Stimulated activated CD4-positive, alpha-beta T cell treated with anti-CD3 and anti-CD28 coated beads, Interleukin-12 subunit alpha, Interleukin-12 subunit beta, amount 100 ng/mL, for 48 hours (primary cell): ENCODE measurements around the gene MAPK11.
A peak's percentile ranks its signal among the peaks of the same experiment; 100 is the strongest.
"Not testable (repeated sequence)": the region's sequence is repeated elsewhere in the genome, so short reads cannot be mapped to it uniquely, and the experiment has no call there.

Experiments used
- DNase-seq, 3 donors: peaks; one replicate each; pipeline ENCODE4 v3.0.0-alpha.2; 2020; ENCODE audit warnings: low read depth in 2 of 3, low spot score in 1 of 3

Gene MAPK11

DNA sequence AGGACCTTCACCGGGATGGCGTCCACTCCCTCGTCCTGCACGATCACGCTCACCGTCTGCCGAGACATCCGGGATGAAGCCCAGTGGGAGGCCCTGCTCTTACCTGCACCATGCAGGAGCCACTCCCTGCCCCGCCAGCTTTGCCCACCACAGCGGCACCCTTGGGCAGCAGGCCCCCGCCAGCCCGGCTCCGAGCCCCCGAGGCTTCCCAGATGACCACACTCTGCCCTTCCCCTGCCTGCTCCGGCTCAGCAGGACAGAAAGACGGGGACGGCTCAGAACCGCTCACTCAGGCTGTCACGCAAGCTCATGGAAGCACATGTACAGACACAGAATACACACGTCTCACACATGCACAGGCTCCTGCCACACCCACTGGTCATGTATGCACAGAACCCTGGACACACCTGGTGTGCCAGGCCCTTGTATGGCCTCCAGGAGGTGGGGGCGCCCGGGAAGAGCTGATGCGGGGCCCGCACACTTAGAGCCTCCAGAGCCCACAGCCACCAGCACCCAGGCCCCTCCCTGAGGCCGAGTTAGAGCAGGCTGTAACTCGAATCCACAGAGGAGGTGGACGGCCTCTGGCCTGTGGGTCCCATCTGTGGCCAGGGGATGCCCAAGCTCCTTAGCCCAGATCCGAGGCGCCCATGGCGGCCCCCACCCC lies 8.9 kb upstream of the MAPK11 start:
- DNase-seq, result no peak

- DNase-seq, result no peak
Measured at GRCh38 chr22:50278461-50278860, 8.3 kb upstream of the MAPK11 start.

DNA sequence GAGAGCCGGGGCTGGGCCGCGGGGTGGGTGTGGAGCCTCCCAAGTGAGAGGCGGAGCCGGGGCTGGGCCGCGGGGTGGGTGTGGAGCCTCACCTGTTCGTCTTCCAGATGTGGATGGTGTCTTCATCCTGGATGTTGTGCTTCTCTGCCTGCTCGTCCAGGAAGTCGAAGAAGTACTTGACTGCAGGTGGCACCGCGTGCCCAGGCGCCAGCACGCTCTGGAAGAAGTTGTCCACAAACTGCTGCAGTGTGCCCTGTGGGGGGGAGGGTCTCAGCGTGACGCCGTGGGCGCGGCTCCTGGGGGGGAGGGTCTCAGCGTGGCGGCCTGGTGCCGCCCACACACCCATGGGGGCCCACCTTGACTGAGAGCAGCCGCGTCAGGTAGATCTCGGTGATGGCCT lies 7.6 kb upstream of the MAPK11 start:
- no peak for DNase-seq

- peak in 1 of 3 donors; percentile 35 for DNase-seq
Measured at GRCh38 chr22:50276143-50276542, 6.0 kb upstream of the MAPK11 start.

- no peak for DNase-seq
Measured at GRCh38 chr22:50275181-50276055, 5.2 kb upstream of the MAPK11 start.

GRCh38 chr22:50274771-50275170 lies 4.6 kb upstream of the MAPK11 start:
- DNase-seq, result no peak

- DNase-seq, result peak in 1 of 3 donors; percentile 24
Measured at GRCh38 chr22:50274311-50274710, 4.1 kb upstream of the MAPK11 start.

GRCh38 chr22:50273781-50274180 lies 3.6 kb upstream of the MAPK11 start:
- not testable (repeated sequence) for DNase-seq

DNA sequence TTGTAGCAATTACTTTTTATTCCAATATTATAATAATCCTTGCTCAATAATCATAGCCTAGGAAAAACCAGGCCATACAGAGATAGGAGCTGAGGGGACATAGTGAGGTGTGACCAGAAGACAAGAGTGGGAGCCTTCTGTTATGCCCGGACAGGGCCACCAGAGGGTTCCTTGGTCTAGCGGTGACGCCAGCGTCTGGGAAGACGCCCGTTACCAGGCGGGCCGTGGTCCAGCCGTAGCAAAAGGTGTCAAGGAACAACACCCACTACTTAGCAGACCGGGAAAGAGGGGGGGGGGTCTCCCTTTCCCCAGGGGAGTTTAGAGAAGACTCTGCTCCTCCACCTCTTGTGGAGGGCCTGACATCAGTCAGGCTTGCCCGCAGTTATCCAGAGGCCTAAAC lies 3.2 kb upstream of the MAPK11 start:
- not testable (repeated sequence) for DNase-seq

DNA sequence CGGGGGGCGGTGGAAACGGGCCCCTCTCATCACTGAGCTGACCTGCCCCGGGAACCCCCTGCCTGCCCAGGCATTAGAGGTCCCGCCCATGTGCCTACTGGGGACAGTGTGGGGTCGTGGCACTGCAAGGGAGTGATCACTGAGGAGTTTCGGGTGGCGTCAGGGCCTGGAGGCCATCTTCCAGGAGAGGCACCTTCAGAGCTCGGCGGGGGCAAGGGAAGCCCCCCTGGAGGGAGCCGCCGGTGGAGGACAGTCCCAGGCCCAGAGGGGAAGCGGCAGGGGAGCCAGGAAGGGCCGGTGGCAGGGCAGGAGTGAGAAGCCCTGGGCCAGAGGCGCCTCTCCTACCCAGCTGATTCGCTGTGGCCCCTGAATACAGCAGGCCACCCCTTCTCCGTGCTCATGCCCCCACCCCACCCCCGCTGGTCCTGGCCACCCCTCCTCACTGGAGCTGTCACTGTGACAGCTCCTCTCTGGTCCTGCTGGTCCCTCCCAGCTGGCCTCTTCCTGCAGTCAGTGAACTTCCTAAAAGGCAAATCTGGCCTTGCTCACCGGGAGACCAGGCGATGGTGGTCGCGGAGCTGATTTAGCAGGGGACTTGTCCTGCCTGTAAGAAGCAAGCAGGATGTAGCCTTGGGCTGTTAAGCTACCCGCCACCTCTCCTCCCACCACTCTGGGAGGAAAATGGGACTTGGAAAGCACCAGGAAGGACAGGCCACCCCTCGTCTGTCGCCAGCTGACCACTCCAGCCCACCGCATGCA lies 2.0 kb upstream of the MAPK11 start:
- DNase-seq, result no peak

DNA sequence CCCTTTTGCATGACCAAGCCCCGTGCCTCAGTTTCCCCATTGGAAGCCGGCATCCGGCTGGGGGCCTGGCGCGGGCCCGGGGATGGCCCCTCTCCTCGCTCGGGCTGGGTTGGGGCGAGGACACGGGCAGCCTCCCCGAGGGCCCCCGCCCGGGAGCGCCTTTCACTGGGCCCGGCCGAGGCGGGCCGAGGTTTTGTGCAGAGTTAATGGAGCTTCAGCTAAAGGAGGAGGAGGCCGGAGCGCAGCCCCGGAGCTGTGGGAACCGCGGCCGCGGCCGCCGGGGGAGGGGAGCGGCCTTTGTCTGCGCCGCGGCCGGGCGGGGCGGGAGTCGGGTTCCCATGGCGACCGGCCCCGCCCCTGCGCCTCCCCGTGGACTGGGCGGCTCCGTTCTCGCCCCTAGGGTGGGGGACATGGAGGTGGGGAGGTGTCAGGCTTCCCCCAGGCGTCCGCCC lies 1.4 kb upstream of the MAPK11 start:
- DNase-seq, result peak in 1 of 3 donors; percentile 56

DNA sequence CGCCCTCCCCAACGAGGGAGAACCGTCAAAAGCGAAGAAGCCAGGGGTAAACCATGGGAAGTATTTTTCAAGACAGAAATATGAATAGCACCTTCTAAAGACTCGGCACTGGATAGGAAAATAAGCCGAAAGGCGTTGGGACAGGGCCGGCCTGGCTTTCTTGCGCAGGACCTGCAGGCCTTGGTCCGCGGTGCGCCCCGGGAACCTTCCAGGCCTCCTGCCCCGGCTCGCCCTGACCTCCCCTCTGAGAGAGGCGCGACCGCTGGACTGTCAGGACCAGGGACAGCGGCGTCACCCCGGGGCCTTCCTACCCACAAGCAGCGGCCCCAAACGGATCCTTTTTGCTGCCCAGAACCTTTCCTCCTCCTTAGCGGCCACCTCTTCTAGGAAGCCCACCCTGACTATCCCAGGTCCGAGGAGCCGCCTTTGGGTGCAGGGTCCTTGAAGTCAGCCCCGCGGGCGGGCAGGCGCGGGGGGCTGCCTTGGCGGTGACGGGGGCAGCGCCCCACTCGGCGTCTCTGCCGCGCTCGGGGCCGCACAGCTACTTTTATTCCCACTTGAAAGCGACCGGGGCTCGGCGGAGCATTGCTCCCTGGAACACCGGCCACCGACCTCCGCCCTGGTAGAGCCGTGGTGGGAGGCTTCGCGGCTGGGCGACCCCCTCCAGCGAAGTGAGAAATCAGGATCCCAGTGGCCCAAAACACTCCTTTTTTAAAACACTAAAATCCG lies 650 bp upstream of the MAPK11 start:
- peak in 2 of 3 donors; percentile 52 to 61 for DNase-seq

- no peak for DNase-seq
Measured at GRCh38 chr22:50269573-50269969, 609 bp downstream of the MAPK11 start.

- DNase-seq, result no peak
Measured at GRCh38 chr22:50268655-50269113, 1.5 kb downstream of the MAPK11 start.

DNA sequence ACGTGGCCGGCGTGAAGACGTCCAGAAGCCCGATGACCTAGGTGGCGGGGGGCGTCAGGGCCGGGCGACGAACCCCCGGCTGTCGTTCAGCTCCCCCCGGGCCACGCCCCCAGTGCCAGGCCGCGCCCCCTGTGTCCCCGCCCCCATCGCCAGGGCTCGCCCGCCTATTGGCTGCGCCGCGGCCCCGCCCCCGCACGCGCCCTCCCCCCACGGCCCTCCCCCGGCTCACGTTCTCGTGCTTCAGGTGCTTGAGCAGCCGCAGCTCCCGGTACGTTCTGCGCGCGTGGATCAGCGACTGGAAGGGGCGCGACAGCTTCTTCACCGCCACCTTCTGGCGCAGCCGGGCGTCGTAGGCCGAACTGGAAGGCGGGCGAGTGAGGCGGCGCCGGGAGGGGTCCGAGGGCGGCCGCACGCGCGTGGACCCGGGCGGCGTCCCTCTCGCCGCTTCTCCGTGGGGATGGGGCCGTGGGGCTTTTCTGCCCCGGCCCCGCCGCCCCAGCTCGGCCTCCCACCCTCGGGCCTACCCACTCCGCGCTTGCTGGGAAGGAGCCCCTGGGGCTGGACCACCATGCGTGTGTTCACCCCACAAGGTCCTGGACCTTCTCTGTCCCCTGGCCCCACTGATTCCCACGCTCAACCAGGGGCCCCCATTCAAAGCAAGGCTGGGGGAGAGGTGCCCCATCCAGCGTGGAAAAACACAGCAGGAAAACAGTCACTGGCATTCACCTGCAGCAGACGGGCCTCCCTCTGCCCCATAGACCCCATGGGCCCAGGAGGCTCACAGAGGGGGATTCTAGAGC lies 2.4 kb downstream of the MAPK11 start:
- peak in 1 of 3 donors; percentile 55 for DNase-seq

DNA sequence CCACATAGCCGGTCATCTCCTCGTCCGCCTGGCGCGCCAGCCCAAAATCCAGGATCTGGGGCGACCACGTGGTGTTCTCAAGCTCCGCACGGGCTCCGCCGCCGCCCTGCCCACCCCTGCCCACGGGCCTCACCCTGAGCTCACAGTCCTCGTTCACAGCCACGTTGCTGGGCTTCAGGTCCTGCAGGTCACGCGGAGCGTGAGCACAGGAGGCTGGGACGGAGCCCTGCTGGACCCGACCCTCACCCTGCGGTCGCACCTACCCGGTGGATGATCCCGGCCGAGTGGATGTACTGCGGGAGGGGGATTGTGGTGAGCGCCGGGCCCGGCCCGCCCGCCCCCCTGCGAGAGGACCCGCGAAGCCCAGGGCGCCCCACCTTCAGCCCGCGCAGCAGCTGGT lies 3.2 kb downstream of the MAPK11 start:
- DNase-seq, result no peak

DNA sequence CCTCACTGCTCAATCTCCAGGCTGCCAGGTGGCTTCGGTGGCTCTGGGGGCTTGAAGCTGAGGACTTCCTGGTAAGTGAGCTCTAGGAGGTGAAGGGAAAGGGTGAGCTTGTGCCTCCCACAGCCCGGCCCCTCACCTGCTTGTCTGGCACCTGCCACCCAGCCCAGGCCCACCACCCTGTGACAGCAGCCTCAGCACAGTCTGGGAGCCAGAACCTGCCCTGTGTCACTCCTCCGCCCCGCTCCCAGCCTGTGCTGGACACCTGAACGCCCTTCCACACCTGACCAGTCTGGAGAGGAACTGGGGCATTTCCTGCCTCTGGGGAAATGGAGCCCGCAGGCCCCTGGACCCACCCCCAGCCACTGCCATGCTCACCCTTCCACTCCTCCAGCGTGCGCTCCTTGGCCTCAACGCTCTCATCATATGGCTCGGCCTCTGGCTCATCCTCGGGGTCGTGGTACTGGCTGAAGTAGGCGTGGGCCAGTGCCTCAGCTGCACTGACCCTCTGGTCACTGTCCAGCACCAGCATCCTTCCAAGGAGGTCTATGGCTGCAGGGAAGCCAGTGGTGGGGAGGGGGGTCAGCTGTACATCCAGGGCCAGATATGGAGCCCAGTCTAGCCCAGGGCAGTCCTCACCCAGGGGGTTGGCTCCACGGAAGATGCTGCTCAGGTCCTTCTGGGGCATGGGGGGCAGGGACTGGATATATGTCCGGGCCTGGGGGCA lies 5.1 kb downstream of the MAPK11 start:
- DNase-seq, result no peak

DNA sequence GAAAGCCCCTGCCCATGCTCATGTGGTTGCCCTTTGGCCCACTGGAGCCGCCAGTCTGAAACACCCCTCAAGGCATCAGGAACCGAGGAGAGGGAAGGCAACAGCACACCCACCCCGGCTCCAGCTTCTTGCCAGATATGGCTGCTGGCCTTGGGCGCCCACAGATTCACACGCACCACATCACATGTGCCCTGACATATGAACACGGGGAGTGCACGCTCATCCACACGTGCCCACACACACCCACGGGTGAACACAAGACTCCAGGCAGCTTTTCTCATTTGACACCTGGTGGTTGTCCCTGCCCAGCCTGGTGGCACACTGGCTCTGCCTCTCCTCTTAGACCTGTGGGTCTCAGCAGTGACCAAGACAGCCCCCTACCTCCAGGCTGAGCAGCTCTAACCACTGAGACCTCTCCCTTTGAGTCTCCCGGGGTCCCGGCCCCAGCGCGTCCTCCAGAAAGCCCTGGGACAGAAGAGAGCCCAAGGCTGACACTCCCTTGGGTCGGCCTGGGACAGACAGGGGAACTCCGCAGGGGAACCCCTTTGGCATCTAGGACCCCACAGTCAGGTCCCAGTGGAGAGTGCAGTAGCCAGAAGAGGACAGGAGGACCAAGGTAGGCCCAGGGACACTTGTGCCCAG lies 6.0 kb downstream of the MAPK11 start:
- DNase-seq, result no peak
